ENCODE data around the gene CDH4. TPM values are rescaled to one million over a fixed set of nuclear protein-coding genes. Genes with fewer than 3 reads are reported as not detected.

Gene CDH4
- total RNA-seq, 2 experiments from 2014 or later: 0.11 to 0.18 TPM

DNA sequence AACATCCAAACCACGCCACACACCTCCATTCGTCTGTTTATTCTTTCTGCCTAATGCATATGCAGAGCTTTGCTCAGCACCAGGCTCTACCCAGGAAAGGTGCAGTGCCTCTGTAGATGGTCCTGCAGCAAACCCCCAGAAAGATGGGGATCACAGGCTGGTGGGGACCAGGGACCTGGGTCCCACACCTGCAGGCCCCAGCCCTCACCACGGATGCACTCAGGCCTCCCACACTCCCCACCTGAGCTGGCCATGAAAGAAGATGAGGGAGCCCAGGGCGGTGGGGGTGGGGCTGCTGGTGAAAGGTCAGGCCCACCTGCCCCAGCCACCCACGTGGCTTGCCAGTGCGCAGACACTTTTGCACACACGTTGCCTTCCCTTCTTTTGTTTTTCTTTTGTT, 595.9 kb downstream of the CDH4 start:
- intact Hi-C loops (cut with micrococcal nuclease): no loop called here
- CTCF ChIA-PET: no interaction called here
- Mint-ChIP-seq H3K4me1 (ENCODE audit: low read depth) (no peaks in the 10 kb centered on the region), H3K4me3 (no peak overlapping the region), H3K27ac (no peak overlapping the region), H3K9me3 (no peaks in the 10 kb centered on the region), H3K27me3 (peaks cover 2% of the 10 kb centered on the region), H3K36me3 (ENCODE audit: low read depth) (no peaks in the 10 kb centered on the region)
- POLR2A ChIA-PET: no interaction called here
- TF ChIP-seq, protein P1, sequence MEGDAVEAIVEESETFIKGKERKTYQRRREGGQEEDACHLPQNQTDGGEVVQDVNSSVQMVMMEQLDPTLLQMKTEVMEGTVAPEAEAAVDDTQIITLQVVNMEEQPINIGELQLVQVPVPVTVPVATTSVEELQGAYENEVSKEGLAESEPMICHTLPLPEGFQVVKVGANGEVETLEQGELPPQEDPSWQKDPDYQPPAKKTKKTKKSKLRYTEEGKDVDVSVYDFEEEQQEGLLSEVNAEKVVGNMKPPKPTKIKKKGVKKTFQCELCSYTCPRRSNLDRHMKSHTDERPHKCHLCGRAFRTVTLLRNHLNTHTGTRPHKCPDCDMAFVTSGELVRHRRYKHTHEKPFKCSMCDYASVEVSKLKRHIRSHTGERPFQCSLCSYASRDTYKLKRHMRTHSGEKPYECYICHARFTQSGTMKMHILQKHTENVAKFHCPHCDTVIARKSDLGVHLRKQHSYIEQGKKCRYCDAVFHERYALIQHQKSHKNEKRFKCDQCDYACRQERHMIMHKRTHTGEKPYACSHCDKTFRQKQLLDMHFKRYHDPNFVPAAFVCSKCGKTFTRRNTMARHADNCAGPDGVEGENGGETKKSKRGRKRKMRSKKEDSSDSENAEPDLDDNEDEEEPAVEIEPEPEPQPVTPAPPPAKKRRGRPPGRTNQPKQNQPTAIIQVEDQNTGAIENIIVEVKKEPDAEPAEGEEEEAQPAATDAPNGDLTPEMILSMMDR (IDR thresholded peaks at IDR 0.05): no peak
- DNase-seq (no peak), ATAC-seq (no peak)

DNA sequence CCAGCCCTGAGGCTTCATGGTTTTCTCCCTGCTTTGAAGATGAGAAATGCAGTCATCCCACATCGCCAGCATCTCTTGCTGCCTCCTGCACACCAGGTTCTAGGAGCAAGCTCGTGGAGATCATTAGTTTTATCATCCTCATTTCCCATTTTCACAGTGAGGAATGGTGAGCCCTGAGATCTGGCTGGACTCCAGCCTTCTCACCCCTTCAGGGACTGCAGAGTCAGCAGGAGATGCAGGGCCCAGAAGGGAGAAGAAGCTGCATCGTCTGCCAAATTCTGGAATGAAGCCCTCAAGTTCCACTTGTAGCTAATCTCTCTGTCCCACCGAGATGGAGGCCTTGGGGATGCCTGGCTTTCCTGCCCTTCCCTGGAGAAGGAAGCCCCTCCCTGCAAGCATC, 596.8 kb downstream of the CDH4 start:
- ChIA-PET POLR2A (no interaction called here), CTCF (no interaction called here)
- DNase-seq (no peak), ATAC-seq (no peak)
- intact Hi-C loops (cut with micrococcal nuclease): no loop called here
- H3K27me3 Mint-ChIP-seq: peaks cover 2% of the 10 kb centered on the region
- no peaks in the 10 kb centered on the region for H3K9me3 Mint-ChIP-seq
- H3K4me3 Mint-ChIP-seq: no peak overlapping the region
- no peak overlapping the region for H3K27ac Mint-ChIP-seq
- no peaks in the 10 kb centered on the region for H3K36me3 Mint-ChIP-seq (ENCODE audit: low read depth)
- TF ChIP-seq, protein P1 (IDR thresholded peaks at IDR 0.05): no peak
- no peaks in the 10 kb centered on the region for H3K4me1 Mint-ChIP-seq (ENCODE audit: low read depth)

DNA sequence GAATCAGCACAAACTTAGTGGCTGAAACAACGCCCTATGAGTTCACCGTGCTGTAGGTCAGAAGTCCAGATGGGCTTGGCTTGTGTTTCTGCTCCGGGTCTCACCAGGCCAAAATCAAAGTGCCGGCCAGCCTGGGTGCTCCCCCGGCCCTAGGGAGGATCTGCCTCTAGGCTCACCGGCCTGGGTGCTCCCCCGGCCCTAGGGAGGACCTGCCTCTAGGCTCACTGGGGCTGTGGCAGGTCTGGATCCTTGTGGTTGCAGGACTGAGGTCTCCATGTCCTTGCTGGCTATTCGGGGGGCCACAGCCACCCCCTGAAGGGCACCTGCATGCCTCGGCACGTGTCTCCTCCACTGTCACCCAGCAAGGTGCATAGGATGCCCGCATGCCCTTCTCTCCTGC, 597.3 kb downstream of the CDH4 start:
- TF ChIP-seq, protein P1 (IDR thresholded peaks at IDR 0.05): no peak
- H3K4me1 Mint-ChIP-seq (ENCODE audit: low read depth): no peaks in the 10 kb centered on the region
- H3K27me3 Mint-ChIP-seq: peaks cover 2% of the 10 kb centered on the region
- ATAC-seq (no peak), DNase-seq (no peak)
- no peaks in the 10 kb centered on the region for H3K9me3 Mint-ChIP-seq
- H3K27ac Mint-ChIP-seq: no peak overlapping the region
- H3K4me3 Mint-ChIP-seq: no peak overlapping the region
- POLR2A ChIA-PET: no interaction called here
- no peaks in the 10 kb centered on the region for H3K36me3 Mint-ChIP-seq (ENCODE audit: low read depth)
- CTCF ChIA-PET: no interaction called here
- intact Hi-C loops (cut with micrococcal nuclease): no loop called here

DNA sequence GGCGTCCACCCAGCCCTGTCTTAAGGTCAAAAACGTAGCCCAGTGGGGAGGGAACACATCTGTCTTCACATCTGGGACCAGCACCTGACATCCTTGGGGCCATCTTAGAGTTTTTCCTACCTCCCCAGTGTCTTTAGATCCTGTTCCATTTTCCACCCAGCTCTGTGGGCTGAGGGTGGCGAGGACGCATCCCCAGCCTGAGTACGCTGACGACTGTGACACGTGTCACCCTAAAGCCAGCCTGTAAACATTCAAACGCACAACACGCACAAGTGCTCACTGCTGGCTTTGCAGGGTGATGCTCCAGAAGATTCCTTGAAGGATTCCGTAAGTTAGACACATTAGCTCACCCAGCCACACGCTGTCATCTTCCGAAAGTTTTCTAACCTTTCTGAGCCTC, 597.8 kb downstream of the CDH4 start:
- ATAC-seq (no peak), DNase-seq (no peak)
- ChIA-PET POLR2A (no interaction called here), CTCF (no interaction called here)
- Mint-ChIP-seq H3K36me3 (ENCODE audit: low read depth) (no peaks in the 10 kb centered on the region), H3K27ac (no peak overlapping the region), H3K4me3 (no peak overlapping the region), H3K9me3 (no peaks in the 10 kb centered on the region), H3K4me1 (ENCODE audit: low read depth) (no peaks in the 10 kb centered on the region), H3K27me3 (peaks cover 2% of the 10 kb centered on the region)
- TF ChIP-seq, protein P1 (IDR thresholded peaks at IDR 0.05): no peak
- intact Hi-C loops (cut with micrococcal nuclease): no loop called here

DNA sequence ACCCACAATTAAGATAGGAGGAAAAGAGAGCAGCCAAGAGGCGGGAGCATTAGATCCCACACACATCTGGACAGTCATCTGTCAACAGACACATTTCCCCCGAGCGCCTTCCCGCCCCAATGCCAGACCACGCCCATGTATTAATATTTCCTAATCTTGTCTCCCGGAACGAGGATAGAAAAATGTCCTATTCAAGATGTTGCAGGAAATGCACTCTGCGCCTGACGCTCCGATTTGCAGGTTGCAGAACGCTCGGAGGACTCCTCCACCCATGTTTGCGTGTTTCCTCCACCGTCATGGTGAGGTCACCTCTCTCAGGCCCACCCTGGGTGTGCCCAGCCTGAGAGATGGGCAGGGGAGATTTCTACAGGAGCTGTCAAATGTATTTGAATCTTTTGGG, 598.4 kb downstream of the CDH4 start:
- POLR2A ChIA-PET: no interaction called here
- no peaks in the 10 kb centered on the region for H3K9me3 Mint-ChIP-seq
- CTCF ChIA-PET: no interaction called here
- no peaks in the 10 kb centered on the region for H3K4me1 Mint-ChIP-seq (ENCODE audit: low read depth)
- intact Hi-C loops (cut with micrococcal nuclease): no loop called here
- ATAC-seq: no peak
- H3K27me3 Mint-ChIP-seq: peaks cover 2% of the 10 kb centered on the region
- H3K27ac Mint-ChIP-seq: no peak overlapping the region
- no peak overlapping the region for H3K4me3 Mint-ChIP-seq
- no peak for DNase-seq
- H3K36me3 Mint-ChIP-seq (ENCODE audit: low read depth): no peaks in the 10 kb centered on the region
- TF ChIP-seq, protein P1 (IDR thresholded peaks at IDR 0.05): no peak
